ENCODE data around the gene PHLPP1. TPM values are rescaled to one million over a fixed set of nuclear protein-coding genes. Genes with fewer than 3 reads are reported as not detected.
A peak's percentile ranks its signal among the peaks of the same experiment; 100 is the strongest.

The PHLPP1 gene
- total and polyA plus RNA-seq, 9 donors = 6.3 to 11.3 (median 9.8) TPM

- no CpG with 5 or more reads among the region's 4 CpGs for WGBS (ENCODE audit: insufficient coverage)
- Histone ChIP-seq H3K27me3 (ENCODE audit: control insufficient read depth, insufficient read depth, low read length) (no peaks in the 10 kb centered on the region), H3K4me1 (ENCODE audit: control insufficient read depth, insufficient read depth, low read length) (no peaks in the 10 kb centered on the region), H3K27ac (ENCODE audit: low read length) (no peak overlapping the region), H3K9me3 (replicated peaks; ENCODE audit: control insufficient read depth, low read depth, low read length) (no peaks in the 10 kb centered on the region), H3K4me3 (ENCODE audit: low read length) (no peak overlapping the region), H3K36me3 (ENCODE audit: control insufficient read depth, insufficient read depth, low read length) (no peaks in the 10 kb centered on the region)
- DNase-seq = no peak
Measured at GRCh38 chr18:62784338-62784965, 69.1 kb downstream of the PHLPP1 start.

GRCh38 chr18:62784966-62785413 lies 69.6 kb downstream of the PHLPP1 start:
- Histone ChIP-seq H3K36me3 (ENCODE audit: control insufficient read depth, insufficient read depth, low read length) (no peaks in the 10 kb centered on the region), H3K27me3 (ENCODE audit: control insufficient read depth, insufficient read depth, low read length) (no peaks in the 10 kb centered on the region), H3K9me3 (replicated peaks; ENCODE audit: control insufficient read depth, low read depth, low read length) (no peaks in the 10 kb centered on the region), H3K27ac (ENCODE audit: low read length) (no peak overlapping the region), H3K4me3 (ENCODE audit: low read length) (no peak overlapping the region), H3K4me1 (ENCODE audit: control insufficient read depth, insufficient read depth, low read length) (no peaks in the 10 kb centered on the region)
- 50% methylated on average over 1 of the region's 3 CpGs for WGBS (ENCODE audit: insufficient coverage)
- DNase-seq = peak; percentile 54

GRCh38 chr18:62786689-62787088 lies 71.3 kb downstream of the PHLPP1 start:
- no CpG with 5 or more reads among the region's 3 CpGs for WGBS (ENCODE audit: insufficient coverage)

GRCh38 chr18:62788111-62788510 lies 72.8 kb downstream of the PHLPP1 start:
- no peak for DNase-seq
- WGBS (ENCODE audit: insufficient coverage) = 100% methylated on average over 1 of the region's 3 CpGs
- Histone ChIP-seq H3K27me3 (ENCODE audit: control insufficient read depth, insufficient read depth, low read length) (no peaks in the 10 kb centered on the region), H3K4me3 (ENCODE audit: low read length) (no peak overlapping the region), H3K36me3 (ENCODE audit: control insufficient read depth, insufficient read depth, low read length) (no peaks in the 10 kb centered on the region), H3K9me3 (replicated peaks; ENCODE audit: control insufficient read depth, low read depth, low read length) (no peaks in the 10 kb centered on the region), H3K27ac (ENCODE audit: low read length) (no peak overlapping the region), H3K4me1 (ENCODE audit: control insufficient read depth, insufficient read depth, low read length) (peaks cover 8% of the 10 kb centered on the region)

More at GRCh38 chr18:62786689-62787088, 71.3 kb downstream of the PHLPP1 start:
- DNase-seq = no peak
- Histone ChIP-seq H3K36me3 (ENCODE audit: control insufficient read depth, insufficient read depth, low read length) (no peaks in the 10 kb centered on the region), H3K9me3 (replicated peaks; ENCODE audit: control insufficient read depth, low read depth, low read length) (no peaks in the 10 kb centered on the region), H3K4me3 (ENCODE audit: low read length) (no peak overlapping the region), H3K27ac (ENCODE audit: low read length) (no peak overlapping the region), H3K4me1 (ENCODE audit: control insufficient read depth, insufficient read depth, low read length) (peaks cover 5% of the 10 kb centered on the region), H3K27me3 (ENCODE audit: control insufficient read depth, insufficient read depth, low read length) (no peaks in the 10 kb centered on the region)

- peaks cover 8% of the 10 kb centered on the region for H3K4me1 ChIP-seq (ENCODE audit: control insufficient read depth, insufficient read depth, low read length)
- WGBS (ENCODE audit: insufficient coverage) = 55% methylated on average over 2 of the region's 3 CpGs
- DNase-seq = no peak
Measured at GRCh38 chr18:62788876-62789275, 73.5 kb downstream of the PHLPP1 start.

GRCh38 chr18:62790871-62791772 lies 75.8 kb downstream of the PHLPP1 start:
- H3K4me1 ChIP-seq (ENCODE audit: control insufficient read depth, insufficient read depth, low read length) = peaks cover 8% of the 10 kb centered on the region
- WGBS (ENCODE audit: insufficient coverage) = 20% methylated on average over 2 of the region's 7 CpGs
- H3K36me3 ChIP-seq (ENCODE audit: control insufficient read depth, insufficient read depth, low read length) = no peaks in the 10 kb centered on the region
- no peaks in the 10 kb centered on the region for H3K27me3 ChIP-seq (ENCODE audit: control insufficient read depth, insufficient read depth, low read length)
- H3K9me3 ChIP-seq (replicated peaks; ENCODE audit: control insufficient read depth, low read depth, low read length) = no peaks in the 10 kb centered on the region
- no peak overlapping the region for H3K4me3 ChIP-seq (ENCODE audit: low read length)
- peak overlapping the region; percentile 15 for H3K27ac ChIP-seq (ENCODE audit: low read length)
- peak; percentile 72 for DNase-seq

More at GRCh38 chr18:62788876-62789275, 73.5 kb downstream of the PHLPP1 start:
- Histone ChIP-seq H3K4me3 (ENCODE audit: low read length) (no peak overlapping the region), H3K27me3 (ENCODE audit: control insufficient read depth, insufficient read depth, low read length) (no peaks in the 10 kb centered on the region), H3K36me3 (ENCODE audit: control insufficient read depth, insufficient read depth, low read length) (no peaks in the 10 kb centered on the region), H3K9me3 (replicated peaks; ENCODE audit: control insufficient read depth, low read depth, low read length) (no peaks in the 10 kb centered on the region), H3K27ac (ENCODE audit: low read length) (no peak overlapping the region)

- no peak overlapping the region for H3K4me3 ChIP-seq (ENCODE audit: low read length)
- H3K9me3 ChIP-seq (replicated peaks; ENCODE audit: control insufficient read depth, low read depth, low read length) = no peaks in the 10 kb centered on the region
- DNase-seq = peak; percentile 88
- H3K27me3 ChIP-seq (ENCODE audit: control insufficient read depth, insufficient read depth, low read length) = no peaks in the 10 kb centered on the region
- H3K27ac ChIP-seq (ENCODE audit: low read length) = peak overlapping the region; percentile 43
- H3K4me1 ChIP-seq (ENCODE audit: control insufficient read depth, insufficient read depth, low read length) = peaks cover 8% of the 10 kb centered on the region
- no CpG with 5 or more reads among the region's 1 CpG for WGBS (ENCODE audit: insufficient coverage)
- no peaks in the 10 kb centered on the region for H3K36me3 ChIP-seq (ENCODE audit: control insufficient read depth, insufficient read depth, low read length)
Measured at GRCh38 chr18:62792016-62792415, 76.7 kb downstream of the PHLPP1 start.

- Histone ChIP-seq H3K4me1 (ENCODE audit: control insufficient read depth, insufficient read depth, low read length) (peaks cover 4% of the 10 kb centered on the region), H3K36me3 (ENCODE audit: control insufficient read depth, insufficient read depth, low read length) (no peaks in the 10 kb centered on the region), H3K4me3 (ENCODE audit: low read length) (no peak overlapping the region), H3K27ac (ENCODE audit: low read length) (no peak overlapping the region), H3K27me3 (ENCODE audit: control insufficient read depth, insufficient read depth, low read length) (no peaks in the 10 kb centered on the region), H3K9me3 (replicated peaks; ENCODE audit: control insufficient read depth, low read depth, low read length) (no peaks in the 10 kb centered on the region)
- no peak for DNase-seq
- WGBS (ENCODE audit: insufficient coverage) = no CpG with 5 or more reads among the region's 3 CpGs
Measured at GRCh38 chr18:62795813-62796212, 80.5 kb downstream of the PHLPP1 start.

GRCh38 chr18:62796216-62796621 lies 80.9 kb downstream of the PHLPP1 start:
- Histone ChIP-seq H3K9me3 (replicated peaks; ENCODE audit: control insufficient read depth, low read depth, low read length) (no peaks in the 10 kb centered on the region), H3K36me3 (ENCODE audit: control insufficient read depth, insufficient read depth, low read length) (no peaks in the 10 kb centered on the region), H3K27me3 (ENCODE audit: control insufficient read depth, insufficient read depth, low read length) (no peaks in the 10 kb centered on the region), H3K27ac (ENCODE audit: low read length) (no peak overlapping the region), H3K4me3 (ENCODE audit: low read length) (no peak overlapping the region), H3K4me1 (ENCODE audit: control insufficient read depth, insufficient read depth, low read length) (peaks cover 3% of the 10 kb centered on the region)
- DNase-seq = no peak
- no CpG with 5 or more reads among the region's 1 CpG for WGBS (ENCODE audit: insufficient coverage)

- H3K4me3 ChIP-seq (ENCODE audit: low read length) = no peak overlapping the region
- H3K9me3 ChIP-seq (replicated peaks; ENCODE audit: control insufficient read depth, low read depth, low read length) = no peaks in the 10 kb centered on the region
- DNase-seq = no peak
- WGBS (ENCODE audit: insufficient coverage) = no CpG with 5 or more reads among the region's 3 CpGs
- H3K27me3 ChIP-seq (ENCODE audit: control insufficient read depth, insufficient read depth, low read length) = no peaks in the 10 kb centered on the region
- no peaks in the 10 kb centered on the region for H3K36me3 ChIP-seq (ENCODE audit: control insufficient read depth, insufficient read depth, low read length)
- H3K27ac ChIP-seq (ENCODE audit: low read length) = no peak overlapping the region
- peaks cover 3% of the 10 kb centered on the region for H3K4me1 ChIP-seq (ENCODE audit: control insufficient read depth, insufficient read depth, low read length)
Measured at GRCh38 chr18:62797329-62797728, 82.0 kb downstream of the PHLPP1 start.
